ENCODE measurements around the gene NECAB3.

The NECAB3 gene

DNA sequence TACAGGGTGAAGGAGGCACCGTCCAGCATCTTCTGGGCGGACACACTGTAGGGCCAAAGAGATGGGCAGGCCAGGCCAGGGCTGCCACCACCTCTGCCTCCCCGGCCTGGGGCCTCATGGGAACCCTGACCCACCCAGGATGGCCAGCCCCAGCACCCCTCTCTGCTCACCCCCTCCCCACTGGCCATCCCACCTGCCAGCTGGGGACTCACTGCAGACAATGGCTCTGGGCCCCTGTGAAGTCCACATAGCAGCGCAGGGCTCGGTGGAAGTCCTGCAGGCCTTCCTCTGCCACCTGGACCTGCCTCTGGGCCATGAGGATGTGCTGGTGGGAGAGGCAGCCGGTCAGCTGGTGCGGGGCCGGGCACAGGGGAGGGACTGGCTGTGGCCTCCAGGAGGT, 15.7 kb downstream of the NECAB3 start:
- no peaks in the 10 kb centered on the region for H3K9me3 ChIP-seq (ENCODE audit: control insufficient read depth, low read length)
- DNase-seq (ENCODE audit: low read depth), result no peak
- no peaks in the 10 kb centered on the region for H3K27me3 ChIP-seq (replicated peaks; ENCODE audit: control insufficient read depth, insufficient read depth, low read length)
- peaks cover 30% of the 10 kb centered on the region for H3K36me3 ChIP-seq (ENCODE audit: control insufficient read depth, insufficient read depth, low read length, severe bottlenecking)
- no peak overlapping the region for H3K9ac ChIP-seq (ENCODE audit: low read length)
- no peak overlapping the region for H3K4me3 ChIP-seq (ENCODE audit: low read length)
- H3K4me1 ChIP-seq (ENCODE audit: control insufficient read depth, insufficient read depth, low read length), result peaks cover 13% of the 10 kb centered on the region

GRCh38 chr20:33657704-33658095, 16.5 kb downstream of the NECAB3 start:
- no peaks in the 10 kb centered on the region for H3K9me3 ChIP-seq (ENCODE audit: control insufficient read depth, low read length)
- no peak overlapping the region for H3K9ac ChIP-seq (ENCODE audit: low read length)
- no peak overlapping the region for H3K4me3 ChIP-seq (ENCODE audit: low read length)
- no peak for DNase-seq (ENCODE audit: low read depth)
- peaks cover 10% of the 10 kb centered on the region for H3K4me1 ChIP-seq (ENCODE audit: control insufficient read depth, insufficient read depth, low read length)
- peaks cover 30% of the 10 kb centered on the region for H3K36me3 ChIP-seq (ENCODE audit: control insufficient read depth, insufficient read depth, low read length, severe bottlenecking)
- H3K27me3 ChIP-seq (replicated peaks; ENCODE audit: control insufficient read depth, insufficient read depth, low read length), result no peaks in the 10 kb centered on the region

DNA sequence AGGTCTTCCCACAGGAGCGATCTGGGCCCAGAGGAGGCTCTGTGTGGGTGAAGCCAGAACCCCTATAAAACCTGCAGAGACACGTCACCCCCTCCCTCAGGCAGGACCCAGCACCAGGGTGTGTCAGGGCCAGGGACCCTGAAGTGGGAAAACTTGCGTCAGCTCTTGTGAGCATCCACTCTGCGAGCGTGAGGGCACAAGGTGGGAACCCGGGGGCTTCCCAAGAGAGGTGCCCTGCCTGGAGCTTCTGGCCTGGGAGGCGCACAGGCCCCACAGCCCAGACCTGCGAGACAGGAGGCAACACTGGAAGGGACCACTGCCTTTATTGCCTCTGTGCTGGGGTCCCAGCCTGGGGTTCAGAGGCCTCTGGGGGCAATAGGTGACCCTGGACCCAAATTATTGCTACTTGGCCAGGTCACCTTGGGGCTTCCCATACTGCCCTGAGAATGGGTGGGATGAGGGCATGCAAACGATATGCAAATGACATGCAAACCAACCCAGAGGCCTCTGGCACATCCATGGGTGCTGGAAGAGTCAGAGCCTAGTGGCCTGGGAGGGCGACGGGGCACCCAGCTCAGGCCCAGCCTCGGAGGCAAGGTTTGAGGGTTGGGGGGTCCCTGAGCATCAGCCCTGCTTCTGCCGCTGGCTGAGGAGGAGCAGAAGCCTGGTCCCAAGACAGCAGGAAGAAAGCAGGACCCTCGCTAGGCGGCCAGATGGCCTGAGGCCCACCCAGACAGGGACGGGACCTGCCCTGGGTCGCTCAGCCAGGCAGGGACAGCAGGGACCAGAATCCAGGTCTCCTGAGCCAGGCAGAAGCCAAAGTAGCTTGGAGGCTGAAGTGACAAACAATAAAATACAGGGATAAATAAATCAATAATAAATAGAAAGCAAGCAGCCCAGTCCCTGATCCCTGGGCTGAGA, 17.2 kb downstream of the NECAB3 start:
- no peaks in the 10 kb centered on the region for H3K9me3 ChIP-seq (ENCODE audit: control insufficient read depth, low read length)
- H3K4me1 ChIP-seq (ENCODE audit: control insufficient read depth, insufficient read depth, low read length), result peaks cover 9% of the 10 kb centered on the region
- no peak for DNase-seq (ENCODE audit: low read depth)
- H3K36me3 ChIP-seq (ENCODE audit: control insufficient read depth, insufficient read depth, low read length, severe bottlenecking), result peaks cover 30% of the 10 kb centered on the region
- no peak overlapping the region for H3K9ac ChIP-seq (ENCODE audit: low read length)
- no peaks in the 10 kb centered on the region for H3K27me3 ChIP-seq (replicated peaks; ENCODE audit: control insufficient read depth, insufficient read depth, low read length)
- no peak overlapping the region for H3K4me3 ChIP-seq (ENCODE audit: low read length)

- Histone ChIP-seq H3K9ac (ENCODE audit: low read length) (no peak overlapping the region), H3K4me1 (ENCODE audit: control insufficient read depth, insufficient read depth, low read length) (peaks cover 9% of the 10 kb centered on the region), H3K36me3 (ENCODE audit: control insufficient read depth, insufficient read depth, low read length, severe bottlenecking) (peaks cover 30% of the 10 kb centered on the region), H3K9me3 (ENCODE audit: control insufficient read depth, low read length) (no peaks in the 10 kb centered on the region), H3K27me3 (replicated peaks; ENCODE audit: control insufficient read depth, insufficient read depth, low read length) (no peaks in the 10 kb centered on the region), H3K4me3 (ENCODE audit: low read length) (no peak overlapping the region)
- no peak for DNase-seq (ENCODE audit: low read depth)
These were observed 18.0 kb downstream of the NECAB3 start for GRCh38 chr20:33656010-33656782.

- Histone ChIP-seq H3K4me1 (ENCODE audit: control insufficient read depth, insufficient read depth, low read length) (peaks cover 9% of the 10 kb centered on the region), H3K4me3 (ENCODE audit: low read length) (no peak overlapping the region), H3K27me3 (replicated peaks; ENCODE audit: control insufficient read depth, insufficient read depth, low read length) (no peaks in the 10 kb centered on the region), H3K9ac (ENCODE audit: low read length) (no peak overlapping the region), H3K9me3 (ENCODE audit: control insufficient read depth, low read length) (no peaks in the 10 kb centered on the region), H3K36me3 (ENCODE audit: control insufficient read depth, insufficient read depth, low read length, severe bottlenecking) (peaks cover 29% of the 10 kb centered on the region)
- no peak for DNase-seq (ENCODE audit: low read depth)
These were observed 19.1 kb downstream of the NECAB3 start for GRCh38 chr20:33655164-33655563.

DNA sequence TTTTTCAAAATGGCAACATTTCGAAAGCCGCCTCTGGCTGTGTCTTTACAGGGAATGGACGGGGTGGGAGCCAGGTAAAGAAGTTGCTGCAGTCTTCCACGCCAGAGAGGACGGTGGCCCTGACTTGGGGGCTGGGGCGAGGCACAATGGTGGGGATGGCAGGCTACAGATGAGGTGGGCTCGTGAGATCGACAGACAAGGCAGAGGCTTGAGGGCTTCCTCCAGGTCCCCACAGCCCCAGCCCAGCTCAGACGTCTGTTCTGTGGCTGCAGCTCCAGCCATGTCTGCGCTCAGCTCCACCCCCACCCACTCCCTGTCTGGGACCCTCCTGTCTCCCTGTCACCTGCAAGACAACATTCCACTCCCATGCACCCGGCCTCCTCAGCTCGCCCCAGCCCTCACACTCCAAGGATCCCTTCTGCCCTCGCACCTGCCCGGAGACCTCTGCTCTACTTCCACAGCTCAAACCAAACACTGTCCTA, 19.5 kb downstream of the NECAB3 start:
- Histone ChIP-seq H3K36me3 (ENCODE audit: control insufficient read depth, insufficient read depth, low read length, severe bottlenecking) (peaks cover 27% of the 10 kb centered on the region), H3K27me3 (replicated peaks; ENCODE audit: control insufficient read depth, insufficient read depth, low read length) (no peaks in the 10 kb centered on the region), H3K4me1 (ENCODE audit: control insufficient read depth, insufficient read depth, low read length) (peaks cover 9% of the 10 kb centered on the region), H3K4me3 (ENCODE audit: low read length) (no peak overlapping the region), H3K9ac (ENCODE audit: low read length) (no peak overlapping the region), H3K9me3 (ENCODE audit: control insufficient read depth, low read length) (no peaks in the 10 kb centered on the region)
- DNase-seq (ENCODE audit: low read depth), result no peak

- peaks cover 24% of the 10 kb centered on the region for H3K36me3 ChIP-seq (ENCODE audit: control insufficient read depth, insufficient read depth, low read length, severe bottlenecking)
- H3K9ac ChIP-seq (ENCODE audit: low read length), result peak overlapping the region; percentile 43
- H3K4me1 ChIP-seq (ENCODE audit: control insufficient read depth, insufficient read depth, low read length), result peaks cover 13% of the 10 kb centered on the region
- H3K27me3 ChIP-seq (replicated peaks; ENCODE audit: control insufficient read depth, insufficient read depth, low read length), result no peaks in the 10 kb centered on the region
- no peaks in the 10 kb centered on the region for H3K9me3 ChIP-seq (ENCODE audit: control insufficient read depth, low read length)
- no peak overlapping the region for H3K4me3 ChIP-seq (ENCODE audit: low read length)
- no peak for DNase-seq (ENCODE audit: low read depth)
These were observed 20.2 kb downstream of the NECAB3 start for GRCh38 chr20:33653900-33654596.

- DNase-seq (ENCODE audit: low read depth), result peak; percentile 76
- no peaks in the 10 kb centered on the region for H3K27me3 ChIP-seq (replicated peaks; ENCODE audit: control insufficient read depth, insufficient read depth, low read length)
- peak overlapping the region; percentile 43 for H3K9ac ChIP-seq (ENCODE audit: low read length)
- peaks cover 19% of the 10 kb centered on the region for H3K36me3 ChIP-seq (ENCODE audit: control insufficient read depth, insufficient read depth, low read length, severe bottlenecking)
- H3K9me3 ChIP-seq (ENCODE audit: control insufficient read depth, low read length), result no peaks in the 10 kb centered on the region
- no peak overlapping the region for H3K4me3 ChIP-seq (ENCODE audit: low read length)
- peaks cover 20% of the 10 kb centered on the region for H3K4me1 ChIP-seq (ENCODE audit: control insufficient read depth, insufficient read depth, low read length)
These were observed 20.9 kb downstream of the NECAB3 start for GRCh38 chr20:33653218-33653899.

DNA sequence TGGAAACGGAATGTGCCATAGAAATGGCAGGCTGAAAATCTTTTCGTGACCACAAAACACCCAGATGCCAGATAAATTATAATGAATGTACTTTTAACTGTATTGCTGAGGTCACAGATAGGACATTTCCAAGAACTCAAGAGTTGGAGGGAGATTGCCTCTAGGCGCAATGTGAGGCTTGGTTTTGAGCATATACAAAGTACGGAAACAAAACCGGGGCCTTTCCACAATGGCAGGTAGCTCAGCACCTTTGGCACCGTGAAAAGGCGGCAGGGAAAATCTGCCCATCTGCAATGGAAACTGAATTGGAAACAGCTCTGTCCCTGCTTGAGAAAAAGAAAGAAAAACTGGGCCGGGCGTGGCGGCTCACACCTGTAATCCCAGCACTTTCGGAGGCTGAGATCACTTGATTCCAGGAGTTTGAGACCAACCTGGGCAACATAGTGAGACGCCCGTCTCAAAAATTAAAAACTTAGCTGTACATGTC, 22.6 kb downstream of the NECAB3 start:
- Histone ChIP-seq H3K9ac (ENCODE audit: low read length) (no peak overlapping the region), H3K36me3 (ENCODE audit: control insufficient read depth, insufficient read depth, low read length, severe bottlenecking) (peaks cover 4% of the 10 kb centered on the region), H3K27me3 (replicated peaks; ENCODE audit: control insufficient read depth, insufficient read depth, low read length) (no peaks in the 10 kb centered on the region), H3K4me1 (ENCODE audit: control insufficient read depth, insufficient read depth, low read length) (peaks cover 33% of the 10 kb centered on the region), H3K9me3 (ENCODE audit: control insufficient read depth, low read length) (no peaks in the 10 kb centered on the region), H3K4me3 (ENCODE audit: low read length) (no peak overlapping the region)
- DNase-seq (ENCODE audit: low read depth), result no peak

GRCh38 chr20:33650753-33651561, 23.3 kb downstream of the NECAB3 start:
- Histone ChIP-seq H3K9ac (ENCODE audit: low read length) (no peak overlapping the region), H3K4me3 (ENCODE audit: low read length) (no peak overlapping the region), H3K27me3 (replicated peaks; ENCODE audit: control insufficient read depth, insufficient read depth, low read length) (no peaks in the 10 kb centered on the region), H3K4me1 (ENCODE audit: control insufficient read depth, insufficient read depth, low read length) (peaks cover 33% of the 10 kb centered on the region), H3K9me3 (ENCODE audit: control insufficient read depth, low read length) (no peaks in the 10 kb centered on the region), H3K36me3 (ENCODE audit: control insufficient read depth, insufficient read depth, low read length, severe bottlenecking) (peaks cover 2% of the 10 kb centered on the region)
- DNase-seq (ENCODE audit: low read depth), result no peak

Measured in adipocyte (in vitro differentiated cells).